H1 (cell line): ENCODE measurements around the gene KLHL29. TPM values are rescaled to one million over a fixed set of nuclear protein-coding genes. Genes with fewer than 3 reads are reported as not detected.

ENCODE experiments used
- CTBP2 ChIP-seq: IDR thresholded peaks from 2 replicates; pipeline ENCODE4 v1.7.0; 2011; ENCODE audit warnings: borderline replicate concordance, mild to moderate bottlenecking, moderate library complexity, mixed read lengths, low read length; ENCODE audit not compliant: insufficient read depth, insufficient read length
- FOSL1 ChIP-seq: IDR thresholded peaks from 2 replicates; pipeline ENCODE4 v1.6.1; 2011; ENCODE audit warnings: mild to moderate bottlenecking, low read depth, low read length, moderate library complexity; ENCODE audit not compliant: insufficient read depth
- JUN ChIP-seq: IDR thresholded peaks from 2 replicates; pipeline ENCODE4 v1.6.1; 2011; ENCODE audit warnings: low read depth, mild to moderate bottlenecking, improper control_type of control experiment, low read length
- KDM4A ChIP-seq: IDR thresholded peaks from one replicate; pipeline ENCODE4 v1.7.1; 2012; ENCODE audit warnings: low read depth, mild to moderate bottlenecking, moderate library complexity, low read length, inconsistent platforms; ENCODE audit not compliant: severe bottlenecking
- SIX5 ChIP-seq: IDR thresholded peaks from 2 replicates; pipeline ENCODE4 v1.6.1; 2011; ENCODE audit warnings: mild to moderate bottlenecking, low read depth, low read length
- polyA plus RNA-seq, 7 experiments: library from polyadenylated mRNA; depleted of rRNA in 3 of 7; stranded (reverse) in 5 of 7; unstranded in 2 of 7; fragments of >200 nt in 5 of 7; fragments of 200-250 nt in 2 of 7; gene quantifications; 1 replicate in 5 of 7; 2 replicates in 1 of 7; 4 replicates in 1 of 7; pipeline versions ENCODE4 v1.2.1 to v1.2.3, GENCODE V29; 2011 to 2013; ENCODE audit warnings: missing spikeins in 2 of 7, mixed read lengths in 2 of 7
- total RNA-seq: library from RNA; stranded (reverse); fragmentation: NEBNext Ultra II Directional; extraction: Animal tissue kit (Norgen Biotek cat#: 25700); gene quantifications from 2 replicates; pipeline ENCODE4 v1.2.1, GENCODE V29; 2021

Gene KLHL29
- total and polyA plus RNA-seq, 2 of the 8 experiments (the other 6 are each of a cell fraction or from before 2014, with no cell fraction given) = 1.1 to 4.7 TPM

DNA sequence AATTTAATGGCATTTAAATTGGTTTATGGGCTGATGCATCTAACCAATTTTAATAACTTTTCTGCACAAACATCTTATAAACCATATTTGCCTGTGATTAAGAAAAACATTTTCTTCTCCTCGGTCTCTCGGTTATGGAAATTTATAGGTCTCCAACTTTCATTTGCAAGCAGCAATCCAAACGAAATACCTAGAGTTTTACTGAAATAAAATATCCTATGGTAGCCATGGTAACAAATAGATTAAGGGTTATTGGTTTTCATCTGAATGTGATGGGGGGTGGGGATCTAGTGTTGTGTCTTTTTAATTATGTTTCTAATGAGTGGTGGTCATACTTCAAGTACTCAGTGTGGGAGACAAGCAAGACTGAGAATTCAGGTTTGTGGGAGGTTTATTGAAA, 2.9 kb downstream of the KLHL29 start (continued):
- no peak for TF ChIP-seq FOSL1
- no peak for TF ChIP-seq JUN
- TF ChIP-seq KDM4A = no peak
- TF ChIP-seq CTBP2 = no peak
- TF ChIP-seq SIX5 = no peak
